Amniotic stem cell (primary cell): ENCODE data around the gene TOGARAM1.

ENCODE experiments used
- DNase-seq: peaks from one replicate; lab custom pipeline; 2025; lab: John Stamatoyannopoulos, UW

TOGARAM1 gene

DNA sequence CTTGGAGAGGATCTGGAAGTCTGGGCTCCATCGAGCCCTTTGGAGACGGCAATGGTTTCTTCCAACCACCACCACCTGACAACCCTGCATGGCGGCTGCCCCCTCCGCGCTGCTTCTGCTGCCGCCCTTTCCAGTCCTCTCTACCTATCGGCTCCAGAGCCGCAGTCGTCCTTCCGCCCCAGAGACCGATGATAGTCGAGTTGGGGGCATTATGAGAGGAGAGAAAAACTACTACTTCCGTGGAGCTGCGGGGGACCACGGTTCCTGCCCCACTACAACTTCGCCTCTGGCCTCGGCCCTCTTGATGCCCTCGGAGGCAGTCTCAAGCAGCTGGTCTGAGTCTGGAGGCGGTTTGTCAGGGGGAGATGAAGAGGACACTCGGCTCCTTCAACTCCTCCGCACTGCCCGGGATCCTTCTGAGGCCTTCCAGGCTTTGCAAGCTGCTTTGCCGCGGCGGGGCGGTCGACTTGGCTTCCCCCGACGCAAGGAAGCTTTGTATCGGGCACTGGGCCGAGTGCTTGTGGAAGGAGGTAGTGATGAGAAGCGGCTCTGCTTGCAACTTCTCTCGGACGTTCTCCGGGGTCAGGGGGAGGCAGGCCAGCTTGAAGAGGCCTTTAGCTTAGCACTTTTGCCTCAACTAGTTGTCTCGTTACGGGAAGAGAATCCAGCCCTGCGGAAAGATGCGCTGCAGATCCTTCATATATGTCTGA, 499 bp downstream of the TOGARAM1 start:
- no peak for DNase-seq

DNA sequence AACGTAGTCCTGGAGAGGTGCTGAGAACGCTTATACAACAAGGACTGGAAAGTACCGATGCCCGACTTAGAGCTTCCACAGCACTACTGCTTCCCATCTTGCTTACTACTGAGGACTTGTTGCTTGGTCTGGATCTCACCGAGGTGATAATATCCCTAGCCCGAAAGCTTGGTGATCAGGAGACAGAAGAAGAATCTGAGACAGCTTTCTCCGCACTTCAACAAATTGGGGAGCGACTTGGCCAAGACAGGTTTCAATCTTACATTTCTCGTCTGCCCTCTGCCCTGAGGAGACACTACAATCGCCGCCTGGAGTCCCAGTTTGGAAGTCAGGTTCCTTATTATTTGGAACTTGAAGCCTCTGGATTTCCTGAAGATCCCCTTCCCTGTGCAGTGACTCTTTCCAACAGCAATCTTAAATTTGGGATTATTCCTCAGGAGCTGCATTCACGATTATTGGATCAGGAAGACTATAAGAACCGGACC, 1.1 kb downstream of the TOGARAM1 start:
- DNase-seq = no peak

DNA sequence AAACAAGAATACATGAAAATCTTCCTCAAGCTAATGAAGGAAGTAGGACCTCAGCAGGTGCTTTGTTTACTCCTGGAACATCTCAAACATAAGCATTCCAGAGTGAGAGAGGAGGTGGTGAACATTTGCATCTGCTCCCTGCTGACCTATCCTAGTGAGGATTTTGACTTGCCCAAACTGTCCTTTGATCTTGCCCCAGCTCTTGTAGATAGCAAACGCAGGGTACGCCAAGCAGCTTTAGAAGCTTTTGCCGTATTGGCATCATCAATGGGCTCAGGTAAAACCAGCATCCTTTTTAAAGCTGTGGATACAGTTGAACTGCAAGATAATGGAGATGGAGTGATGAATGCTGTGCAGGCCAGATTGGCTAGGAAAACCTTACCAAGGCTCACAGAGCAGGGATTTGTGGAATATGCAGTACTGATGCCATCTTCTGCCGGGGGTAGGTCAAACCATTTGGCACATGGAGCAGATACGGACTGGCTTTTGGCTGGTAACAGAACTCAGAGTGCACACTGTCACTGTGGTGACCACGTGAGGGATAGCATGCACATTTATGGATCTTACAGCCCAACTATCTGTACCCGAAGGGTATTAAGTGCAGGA, 1.9 kb downstream of the TOGARAM1 start:
- no peak for DNase-seq

DNA sequence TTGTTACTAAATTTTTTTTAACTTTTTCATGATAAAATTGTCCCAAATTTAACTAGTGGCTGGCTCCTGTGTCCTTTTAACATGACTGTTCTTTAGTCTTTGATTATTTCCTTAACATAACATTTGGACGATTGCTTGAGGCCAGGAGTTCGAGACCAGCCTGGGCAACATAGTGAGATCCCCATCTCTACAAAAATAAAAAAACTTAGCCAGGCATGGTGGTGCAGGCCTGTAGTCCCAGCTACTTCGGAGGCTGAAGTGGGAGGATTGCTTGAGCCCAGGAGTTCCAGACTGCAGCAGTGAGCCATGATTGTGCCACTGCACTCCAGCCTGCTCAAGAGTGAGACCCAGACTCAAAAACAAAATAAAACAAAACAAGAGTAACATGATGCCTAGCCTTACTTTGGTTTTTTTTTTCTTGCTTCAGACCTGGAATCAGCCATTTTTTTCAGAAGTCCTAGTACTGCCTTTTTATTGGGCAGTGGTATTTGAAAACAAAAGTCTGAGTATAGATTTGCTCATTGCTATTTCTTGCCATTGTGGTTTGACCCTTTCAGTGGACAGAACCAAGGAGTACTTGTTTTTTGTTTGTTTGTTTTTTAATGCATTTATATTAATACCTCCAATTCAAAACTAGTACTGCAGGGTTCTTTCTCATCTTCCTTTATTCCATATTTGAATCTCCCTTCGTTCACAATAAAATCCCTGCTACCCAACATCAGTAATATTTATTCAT, 4.8 kb downstream of the TOGARAM1 start:
- no peak for DNase-seq

DNA sequence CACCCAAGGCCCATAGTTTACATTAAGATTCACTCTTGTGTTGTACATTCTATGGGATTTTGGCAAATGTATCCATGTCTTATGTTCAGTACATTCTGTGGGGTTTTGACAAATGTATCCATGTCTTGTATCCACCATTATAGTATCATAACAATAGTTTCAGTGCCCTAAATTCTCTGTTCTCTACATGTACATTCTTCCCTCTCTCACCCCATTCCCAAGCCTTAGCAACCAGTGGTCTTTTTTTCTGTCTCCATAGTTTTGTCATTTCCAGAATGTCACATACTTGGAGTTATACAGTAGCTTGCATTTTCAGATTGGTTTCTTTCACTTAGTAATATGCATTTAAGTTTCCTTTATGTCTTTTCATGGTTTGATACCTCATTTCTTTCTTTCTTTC, 6.7 kb downstream of the TOGARAM1 start:
- no peak for DNase-seq

DNA sequence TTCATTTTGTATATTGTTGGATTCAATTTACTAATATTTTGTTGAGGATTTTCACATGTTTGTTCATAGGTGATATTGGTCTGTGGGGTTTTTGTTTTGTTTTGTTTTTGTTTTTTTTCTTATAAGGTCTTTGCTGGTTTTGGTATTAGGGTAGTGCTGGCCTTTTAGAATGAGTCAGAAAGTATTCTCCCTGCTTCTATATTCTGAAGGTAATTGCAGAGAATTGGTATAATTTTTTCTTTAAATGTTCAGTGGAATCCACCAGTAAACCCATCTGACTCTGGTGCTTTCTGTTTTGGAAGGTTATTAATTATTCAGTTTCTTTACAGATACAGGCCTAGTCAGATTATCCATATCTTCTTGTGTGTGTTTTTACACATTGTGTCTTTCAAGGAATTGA, 8.9 kb downstream of the TOGARAM1 start:
- no peak for DNase-seq

DNA sequence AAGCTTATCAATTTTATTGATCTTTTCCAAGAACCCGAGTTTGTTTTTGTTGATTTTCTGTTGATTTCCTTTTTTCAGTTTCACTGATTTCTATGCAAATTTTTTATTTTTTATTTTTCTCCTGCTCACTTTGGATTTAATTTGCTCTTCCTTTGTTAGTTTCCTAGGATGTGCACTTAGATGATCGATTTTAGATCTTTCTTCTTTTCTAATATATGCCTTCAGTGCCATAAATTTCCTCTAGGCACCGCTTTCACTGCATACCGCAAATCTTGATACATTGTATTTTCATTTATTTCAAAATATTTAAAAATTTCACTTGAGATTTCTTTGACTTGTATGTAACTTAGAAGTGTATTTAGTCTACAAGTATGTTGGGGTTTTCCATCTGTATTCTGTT, 9.5 kb downstream of the TOGARAM1 start:
- DNase-seq = no peak

DNA sequence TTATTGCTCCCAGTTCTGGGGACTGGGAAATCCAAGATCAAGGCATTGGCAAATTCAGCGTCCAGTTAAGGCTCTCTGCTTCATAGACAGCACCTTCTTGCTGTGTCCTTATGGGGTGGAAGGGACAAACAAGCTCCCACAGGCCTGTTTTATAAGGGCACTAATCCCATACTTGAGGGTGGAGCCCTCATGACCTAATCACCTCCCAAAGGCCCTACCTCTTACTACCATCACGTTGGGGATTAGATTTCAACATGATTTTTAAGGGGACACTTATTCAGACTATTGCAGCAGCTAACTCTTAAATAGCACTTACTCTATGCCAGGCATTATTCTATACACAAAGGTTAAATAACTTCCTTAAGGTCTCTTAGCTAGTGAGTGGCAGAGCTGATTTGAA, 17.3 kb downstream of the TOGARAM1 start:
- DNase-seq = no peak

DNA sequence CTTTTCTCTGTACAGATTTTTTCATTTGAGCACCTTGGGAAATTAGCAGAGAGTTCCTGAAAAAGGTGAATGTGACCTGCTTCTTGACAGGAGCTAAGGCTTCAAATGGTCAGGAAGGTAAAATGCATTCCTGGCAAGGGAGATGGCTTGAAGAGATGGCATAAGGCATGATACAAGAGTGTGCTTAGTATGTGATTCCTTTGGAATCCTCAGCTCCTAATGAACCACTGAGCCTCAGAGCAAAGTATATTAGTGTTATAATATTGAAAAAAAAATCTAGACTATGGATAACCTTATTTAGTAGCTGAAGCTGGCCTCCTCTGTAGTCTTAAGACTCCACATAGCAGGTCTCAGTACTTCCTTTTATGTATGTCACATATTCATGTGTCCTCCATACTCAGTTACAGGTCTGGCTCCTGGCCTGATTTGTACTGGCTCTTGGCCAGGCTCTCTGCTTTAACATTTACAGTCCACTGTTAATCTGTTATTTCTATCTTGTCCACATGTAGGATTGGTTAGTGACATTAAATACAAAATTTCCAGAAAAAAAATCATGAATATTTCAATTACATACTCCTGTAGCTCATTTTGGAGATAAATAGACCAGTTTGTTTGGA, 17.9 kb downstream of the TOGARAM1 start:
- DNase-seq = no peak

DNA sequence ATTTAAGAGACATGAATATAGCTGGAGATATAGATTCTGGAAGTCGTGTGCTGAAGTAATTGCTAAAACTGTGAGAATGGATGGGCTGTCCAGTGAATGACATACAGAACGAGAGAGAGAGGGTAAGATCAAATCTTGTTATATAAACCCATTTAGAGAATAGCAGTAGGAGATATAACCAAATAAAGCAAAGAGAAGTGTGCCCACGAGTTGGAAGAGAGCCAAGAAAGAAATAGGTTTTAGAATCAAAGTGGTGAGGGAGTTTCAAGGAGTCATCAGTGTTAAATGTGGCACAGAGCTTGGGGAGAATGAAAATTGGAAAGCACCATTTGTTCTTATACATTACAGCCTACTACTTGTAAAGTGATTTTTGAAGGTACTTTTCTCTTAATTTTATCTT, 19.2 kb downstream of the TOGARAM1 start:
- no peak for DNase-seq

DNA sequence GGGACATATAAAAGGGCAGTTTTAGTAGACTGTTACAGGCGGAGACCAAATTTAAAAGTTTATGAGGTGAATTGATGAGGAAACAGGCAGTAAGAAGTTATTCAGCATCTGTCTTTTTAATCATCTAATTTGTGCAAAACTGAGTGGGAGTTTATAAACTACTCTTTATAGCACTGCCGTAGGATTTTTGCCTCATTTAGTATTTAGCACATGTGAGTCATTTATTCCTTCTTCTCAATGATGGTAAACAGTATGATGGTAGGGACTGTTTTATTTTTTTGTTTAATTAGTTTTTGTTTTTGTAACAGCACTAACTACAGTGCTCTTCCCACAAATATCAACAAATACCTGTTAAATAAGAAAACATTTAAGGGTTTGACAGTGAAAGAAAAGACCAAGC, 20.6 kb downstream of the TOGARAM1 start:
- DNase-seq = no peak

DNA sequence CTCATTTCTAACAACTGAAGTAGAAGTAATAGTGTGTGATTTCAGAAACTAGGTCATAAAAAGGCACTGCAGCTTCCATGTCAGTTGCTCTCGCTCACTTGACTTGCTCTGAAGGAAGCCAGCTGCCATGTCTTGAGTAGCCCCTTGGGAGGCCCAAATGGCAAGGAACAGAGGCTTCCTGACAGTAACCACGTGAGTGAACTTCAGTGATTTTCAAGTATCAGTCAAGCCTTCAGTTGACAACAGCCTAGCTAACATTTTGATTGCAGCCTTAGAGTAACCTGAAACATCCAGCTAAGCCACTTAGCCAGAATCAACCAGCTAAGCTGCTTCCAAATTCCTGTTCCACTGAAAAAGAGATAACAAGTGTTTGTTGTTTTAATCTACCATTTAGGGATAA, 26.7 kb downstream of the TOGARAM1 start:
- DNase-seq = no peak

DNA sequence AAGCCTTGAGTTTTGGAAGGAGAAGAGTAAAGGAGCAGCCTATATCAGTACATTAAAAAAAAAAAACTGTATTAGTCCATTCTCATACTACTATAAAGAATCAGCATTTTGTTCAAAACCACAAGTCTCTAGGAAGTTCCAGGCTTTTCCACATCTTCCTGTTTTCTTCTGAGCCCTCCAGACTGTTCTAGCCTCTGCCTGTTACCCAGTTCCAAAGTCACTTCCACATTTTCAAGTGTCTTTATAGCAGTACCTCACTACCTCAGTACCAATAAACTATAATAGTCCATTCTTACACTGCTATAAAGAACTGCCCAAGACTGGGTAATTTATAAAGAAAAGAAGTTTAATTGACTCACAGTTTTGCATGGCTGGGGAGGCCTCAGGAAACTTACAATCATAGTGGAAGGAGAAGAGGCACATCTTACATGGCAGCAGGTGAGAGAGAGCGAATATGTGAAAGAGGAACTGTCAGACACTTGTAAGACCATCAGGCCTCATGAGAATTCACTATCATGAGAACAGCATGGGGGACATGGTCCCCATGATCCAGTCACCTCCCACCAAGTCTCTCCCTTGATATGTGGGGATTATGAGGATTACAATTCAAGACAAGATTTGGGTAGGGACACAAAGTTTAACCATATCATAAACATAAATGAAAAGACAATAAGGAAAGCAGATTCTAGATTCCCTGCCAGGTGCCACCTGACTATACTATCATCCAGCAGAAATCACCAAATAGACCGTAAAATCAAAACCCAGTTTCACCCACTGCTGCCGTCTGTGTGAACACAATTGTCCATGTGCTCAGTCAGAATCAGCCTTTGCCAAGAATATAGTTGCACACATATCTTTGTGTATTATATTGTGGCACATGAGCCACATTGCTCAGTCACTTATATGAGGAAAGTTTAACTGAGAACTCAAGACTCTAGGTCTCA, 27.8 kb downstream of the TOGARAM1 start:
- no peak for DNase-seq

DNA sequence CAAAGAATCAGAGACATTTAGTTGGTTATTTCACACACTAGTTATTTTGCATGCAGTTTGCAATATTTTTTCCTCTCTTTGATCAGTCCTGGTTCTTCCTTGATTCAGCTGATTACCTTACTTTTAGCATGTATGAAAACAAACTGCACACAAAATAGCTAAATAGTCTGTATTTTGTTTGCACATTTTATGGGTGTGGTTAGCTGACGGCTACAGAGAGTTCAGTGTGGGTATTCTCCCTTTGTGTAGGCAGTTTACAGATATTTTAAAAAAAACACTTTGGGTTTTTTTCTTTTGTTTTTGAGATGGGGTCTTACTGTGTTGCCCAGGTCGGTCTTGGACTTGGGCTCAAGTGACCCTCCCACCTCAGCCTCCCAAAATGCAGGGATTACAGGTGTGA, 28.5 kb downstream of the TOGARAM1 start:
- no peak for DNase-seq

DNA sequence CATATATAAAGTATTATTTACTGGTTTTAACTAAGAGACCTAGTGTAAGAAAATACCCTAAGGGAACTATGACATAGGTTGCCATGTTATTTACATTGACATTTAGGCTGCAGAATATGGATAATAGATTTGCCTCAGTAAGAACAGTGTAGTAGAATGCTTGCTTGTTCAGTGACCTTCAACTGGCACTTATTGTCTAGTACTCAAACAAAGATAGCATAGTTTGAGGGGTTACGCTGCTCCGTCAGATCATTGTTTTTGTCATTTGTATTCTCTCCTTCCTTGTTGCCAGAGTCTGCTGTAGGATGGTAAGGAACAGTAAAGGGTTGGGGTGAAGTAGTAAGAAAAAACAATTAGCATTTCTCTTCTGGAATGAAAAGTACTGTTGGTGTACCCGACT, 33.2 kb downstream of the TOGARAM1 start:
- DNase-seq = no peak

DNA sequence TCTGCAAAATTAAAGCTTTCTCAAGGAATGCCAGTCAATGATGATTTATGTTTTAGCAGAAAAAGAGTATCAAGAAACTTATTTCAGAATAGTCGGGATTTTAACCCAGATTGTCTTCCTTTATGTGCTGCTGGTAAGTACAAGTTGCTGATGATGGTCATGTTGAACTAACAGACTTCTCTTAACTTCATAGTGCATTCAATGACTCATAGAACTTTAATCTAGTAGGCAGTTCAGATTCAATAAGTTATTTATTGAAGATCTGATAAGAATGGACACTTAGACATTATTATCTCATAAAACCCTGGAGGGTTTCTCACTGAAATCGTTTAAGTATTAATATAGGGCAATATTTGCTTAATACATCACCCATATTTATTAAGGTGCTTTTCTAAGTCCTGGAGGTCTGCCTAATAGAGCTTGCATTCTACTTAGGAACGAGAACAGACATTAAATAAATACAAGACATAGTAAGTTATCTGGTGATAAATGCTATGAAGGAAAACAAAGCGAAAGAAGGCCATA, 33.8 kb downstream of the TOGARAM1 start:
- no peak for DNase-seq

DNA sequence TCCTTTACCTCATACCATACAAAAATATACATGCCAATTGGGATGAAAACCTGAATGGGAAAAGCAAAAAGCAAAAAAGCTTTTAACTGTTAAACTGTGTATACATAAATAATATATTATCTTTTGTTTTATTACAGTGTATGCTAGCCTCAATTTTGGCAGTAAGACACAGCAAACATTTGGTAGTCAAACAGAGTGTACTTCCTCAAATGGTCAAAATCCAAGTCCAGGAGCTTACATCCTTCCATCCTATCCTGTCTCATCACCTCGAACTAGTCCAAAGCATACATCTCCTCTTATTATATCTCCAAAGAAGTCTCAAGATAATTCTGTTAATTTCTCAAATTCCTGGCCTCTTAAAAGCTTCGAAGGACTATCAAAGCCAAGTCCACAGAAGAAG, 41.9 kb downstream of the TOGARAM1 start:
- DNase-seq = no peak

DNA sequence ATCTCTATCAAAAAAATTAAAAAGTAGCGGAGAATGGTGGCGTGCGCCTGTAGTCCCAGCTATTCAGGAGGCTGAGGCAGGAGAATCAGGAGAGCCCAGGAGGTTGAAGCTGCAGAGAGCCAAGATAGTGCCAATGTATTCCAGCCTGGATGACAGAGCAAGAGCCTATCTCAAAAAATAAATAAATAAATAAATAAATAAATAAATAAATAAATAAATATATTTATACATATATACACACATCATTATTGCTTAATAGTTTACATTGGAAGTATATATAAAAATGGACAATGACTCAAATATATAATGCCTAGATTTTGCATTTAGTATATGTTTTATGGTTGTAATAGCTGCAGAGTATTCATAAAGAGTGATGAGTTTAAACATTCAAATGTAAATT, 53.1 kb downstream of the TOGARAM1 start:
- no peak for DNase-seq

DNA sequence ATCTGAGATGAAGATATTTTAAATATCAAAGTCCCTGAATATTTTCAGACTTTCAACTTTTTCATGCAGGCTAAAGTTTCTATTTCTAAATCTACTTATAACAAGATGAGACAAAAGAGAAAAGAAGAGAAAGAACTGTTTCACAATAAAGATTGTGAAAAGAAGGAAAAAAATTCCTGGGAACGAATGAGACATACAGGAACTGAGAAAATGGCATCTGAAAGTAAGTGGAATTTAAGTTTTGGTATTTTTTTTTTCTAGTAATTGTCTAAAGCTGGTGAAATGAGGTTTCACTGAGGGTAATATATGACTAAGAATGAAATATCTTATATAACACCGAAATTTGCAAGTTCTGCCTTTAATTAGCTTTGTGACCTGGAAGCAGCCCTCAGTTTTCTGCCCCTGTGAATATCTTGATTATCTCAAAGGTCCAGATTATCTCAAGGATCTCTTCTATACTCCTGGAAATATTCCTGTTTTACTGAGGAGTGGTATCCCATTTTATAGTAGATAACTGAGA, 66.2 kb downstream of the TOGARAM1 start:
- DNase-seq = no peak

DNA sequence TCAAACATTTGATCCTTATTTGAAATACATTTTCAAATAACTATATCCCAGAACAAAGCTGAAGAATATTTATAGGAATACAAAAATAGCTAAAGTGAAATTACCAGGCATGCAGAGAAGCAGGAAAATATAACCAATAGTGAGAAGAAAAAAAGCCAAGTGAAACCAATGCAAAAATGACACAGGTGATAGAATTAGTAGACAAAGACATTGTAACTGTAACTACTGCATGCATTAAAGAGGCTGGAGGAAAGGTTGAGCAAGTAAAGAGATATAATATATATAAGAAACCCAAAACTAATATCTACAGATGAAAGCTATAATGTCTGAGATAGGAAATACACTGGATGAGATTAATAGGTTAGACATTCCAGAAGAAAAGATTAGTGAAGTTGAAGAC, 72.7 kb downstream of the TOGARAM1 start:
- DNase-seq = no peak

DNA sequence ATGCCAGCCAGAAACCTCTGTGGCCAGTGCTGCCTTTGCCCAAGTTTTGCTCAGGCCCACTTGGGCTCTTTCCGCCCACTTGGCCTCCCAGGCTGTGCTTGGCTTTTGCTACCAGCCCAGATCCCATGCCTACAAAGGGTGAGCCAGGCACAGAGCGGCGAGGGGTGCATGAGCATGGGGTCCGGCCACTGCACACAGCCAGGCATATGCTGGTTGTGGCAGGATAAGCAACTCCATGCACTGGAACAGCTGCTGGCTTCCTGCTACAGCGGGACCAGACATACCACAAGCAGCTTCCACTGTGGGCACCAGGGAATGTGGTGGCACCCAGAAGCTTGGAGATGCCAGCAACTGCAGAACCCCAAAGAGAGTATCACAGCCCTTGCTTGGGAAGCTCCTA, 76.3 kb downstream of the TOGARAM1 start:
- DNase-seq = no peak
